ENCODE measurements around the gene PATJ. TPM values are rescaled to one million over a fixed set of nuclear protein-coding genes. Genes with fewer than 3 reads are reported as not detected.

Gene PATJ
- total RNA-seq, 1 experiment from 2014 or later: 57.9 TPM

DNA sequence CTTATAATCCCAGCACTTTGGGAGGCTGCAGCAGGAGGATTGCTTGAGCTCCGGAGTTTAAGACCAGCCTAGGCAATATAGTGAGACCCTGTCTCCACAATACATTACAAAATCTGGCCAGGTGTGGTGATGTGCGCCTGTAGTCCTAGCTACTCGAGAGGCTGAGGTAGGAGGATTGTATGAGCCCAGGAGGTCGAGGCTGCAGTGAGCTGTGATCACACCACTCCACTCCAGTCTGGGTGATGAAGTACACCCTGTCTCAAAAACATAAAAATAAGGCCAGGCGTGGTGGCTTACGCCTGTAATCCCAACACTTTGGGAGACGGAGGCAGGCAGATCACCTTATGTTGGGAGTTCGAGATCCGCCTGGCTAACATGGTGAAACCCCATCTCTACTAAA, 480.0 kb downstream of the PATJ start (continued):
- TF ChIP-seq GABPB1 (CRISPR knock-in tag; IDR thresholded peaks at IDR 0.05) (no peak), SMAD3 (CRISPR knock-in tag; IDR thresholded peaks at IDR 0.05; ENCODE audit: borderline replicate concordance) (no peak), MYBL2 (CRISPR knock-in tag; IDR thresholded peaks at IDR 0.05) (no peak), ZNF219 (CRISPR knock-in tag; IDR thresholded peaks at IDR 0.05; ENCODE audit: borderline replicate concordance) (no peak), GTF2I (CRISPR knock-in tag; conservative IDR thresholded peaks at IDR 0.05) (no peak), SP1 (CRISPR knock-in tag; conservative IDR thresholded peaks at IDR 0.05) (no peak), SMAD4 (CRISPR knock-in tag; IDR thresholded peaks at IDR 0.05) (no peak)

DNA sequence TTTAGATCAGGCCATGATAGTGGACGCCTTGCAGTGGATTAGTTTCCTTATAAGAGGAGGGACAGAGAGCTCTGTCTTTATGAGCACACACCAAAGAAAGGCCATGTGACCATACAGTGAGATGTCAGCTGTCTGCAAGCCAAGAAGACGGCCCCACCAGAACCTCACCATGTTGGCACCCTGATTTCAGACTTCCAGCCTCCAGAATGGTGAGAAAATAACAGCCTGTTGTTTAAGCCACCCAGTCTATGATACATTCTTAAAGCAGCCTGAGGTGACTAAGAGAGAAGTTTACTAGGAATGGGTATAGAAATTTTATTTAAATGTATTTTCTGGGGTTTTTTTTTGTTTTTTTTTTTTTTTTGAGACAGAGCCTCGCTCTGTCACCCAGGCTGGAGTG, 481.9 kb downstream of the PATJ start:
- TF ChIP-seq SOX15 (CRISPR knock-in tag; IDR thresholded peaks at IDR 0.05) (no peak), NFE2L1 (CRISPR knock-in tag; IDR thresholded peaks at IDR 0.05) (no peak), ZNF138 (CRISPR knock-in tag; conservative IDR thresholded peaks at IDR 0.05) (no peak), ZNF416 (CRISPR knock-in tag; IDR thresholded peaks at IDR 0.05) (no peak), RORB (CRISPR knock-in tag; IDR thresholded peaks at IDR 0.05) (no peak)
- TF ChIP-seq, protein P1, sequence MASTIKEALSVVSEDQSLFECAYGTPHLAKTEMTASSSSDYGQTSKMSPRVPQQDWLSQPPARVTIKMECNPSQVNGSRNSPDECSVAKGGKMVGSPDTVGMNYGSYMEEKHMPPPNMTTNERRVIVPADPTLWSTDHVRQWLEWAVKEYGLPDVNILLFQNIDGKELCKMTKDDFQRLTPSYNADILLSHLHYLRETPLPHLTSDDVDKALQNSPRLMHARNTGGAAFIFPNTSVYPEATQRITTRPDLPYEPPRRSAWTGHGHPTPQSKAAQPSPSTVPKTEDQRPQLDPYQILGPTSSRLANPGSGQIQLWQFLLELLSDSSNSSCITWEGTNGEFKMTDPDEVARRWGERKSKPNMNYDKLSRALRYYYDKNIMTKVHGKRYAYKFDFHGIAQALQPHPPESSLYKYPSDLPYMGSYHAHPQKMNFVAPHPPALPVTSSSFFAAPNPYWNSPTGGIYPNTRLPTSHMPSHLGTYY (CRISPR knock-in tag; IDR thresholded peaks at IDR 0.05): no peak
- TF ChIP-seq, protein P2, sequence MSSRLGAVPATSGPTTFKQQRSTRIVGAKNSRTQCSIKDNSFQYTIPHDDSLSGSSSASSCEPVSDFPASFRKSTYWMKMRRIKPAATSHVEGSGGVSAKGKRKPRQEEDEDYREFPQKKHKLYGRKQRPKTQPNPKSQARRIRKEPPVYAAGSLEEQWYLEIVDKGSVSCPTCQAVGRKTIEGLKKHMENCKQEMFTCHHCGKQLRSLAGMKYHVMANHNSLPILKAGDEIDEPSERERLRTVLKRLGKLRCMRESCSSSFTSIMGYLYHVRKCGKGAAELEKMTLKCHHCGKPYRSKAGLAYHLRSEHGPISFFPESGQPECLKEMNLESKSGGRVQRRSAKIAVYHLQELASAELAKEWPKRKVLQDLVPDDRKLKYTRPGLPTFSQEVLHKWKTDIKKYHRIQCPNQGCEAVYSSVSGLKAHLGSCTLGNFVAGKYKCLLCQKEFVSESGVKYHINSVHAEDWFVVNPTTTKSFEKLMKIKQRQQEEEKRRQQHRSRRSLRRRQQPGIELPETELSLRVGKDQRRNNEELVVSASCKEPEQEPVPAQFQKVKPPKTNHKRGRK (CRISPR knock-in tag; IDR thresholded peaks at IDR 0.05; ENCODE audit: borderline replicate concordance): no peak
- TF ChIP-seq, protein P3, sequence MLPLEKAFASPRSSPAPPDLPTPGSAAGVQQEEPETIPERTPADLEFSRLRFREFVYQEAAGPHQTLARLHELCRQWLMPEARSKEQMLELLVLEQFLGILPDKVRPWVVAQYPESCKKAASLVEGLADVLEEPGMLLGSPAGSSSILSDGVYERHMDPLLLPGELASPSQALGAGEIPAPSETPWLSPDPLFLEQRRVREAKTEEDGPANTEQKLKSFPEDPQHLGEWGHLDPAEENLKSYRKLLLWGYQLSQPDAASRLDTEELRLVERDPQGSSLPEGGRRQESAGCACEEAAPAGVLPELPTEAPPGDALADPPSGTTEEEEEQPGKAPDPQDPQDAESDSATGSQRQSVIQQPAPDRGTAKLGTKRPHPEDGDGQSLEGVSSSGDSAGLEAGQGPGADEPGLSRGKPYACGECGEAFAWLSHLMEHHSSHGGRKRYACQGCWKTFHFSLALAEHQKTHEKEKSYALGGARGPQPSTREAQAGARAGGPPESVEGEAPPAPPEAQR (CRISPR knock-in tag; IDR thresholded peaks at IDR 0.05): no peak
- DNase-seq (ENCODE audit: low spot score) (no peak), ATAC-seq (no peak)
- H3K36me3 Mint-ChIP-seq: peaks cover 44% of the 10 kb centered on the region
- no peaks in the 10 kb centered on the region for H3K9me3 Mint-ChIP-seq
- ChIA-PET POLR2A (interaction anchor here (0.7 kb wide), 1 partner anchor 56 kb away, joined by 5 read pairs; no protein-coding TSS in a partner anchor), CTCF (interaction anchor here (1.1 kb wide), 1 partner anchor 48 kb away, joined by 3 read pairs; no protein-coding TSS in a partner anchor)
- H3K4me1 Mint-ChIP-seq: peaks cover 19% of the 10 kb centered on the region
- no peak overlapping the region for H3K4me3 Mint-ChIP-seq
- H3K27me3 Mint-ChIP-seq (ENCODE audit: low read depth): no peaks in the 10 kb centered on the region
- H3K27ac Mint-ChIP-seq: no peak overlapping the region

DNA sequence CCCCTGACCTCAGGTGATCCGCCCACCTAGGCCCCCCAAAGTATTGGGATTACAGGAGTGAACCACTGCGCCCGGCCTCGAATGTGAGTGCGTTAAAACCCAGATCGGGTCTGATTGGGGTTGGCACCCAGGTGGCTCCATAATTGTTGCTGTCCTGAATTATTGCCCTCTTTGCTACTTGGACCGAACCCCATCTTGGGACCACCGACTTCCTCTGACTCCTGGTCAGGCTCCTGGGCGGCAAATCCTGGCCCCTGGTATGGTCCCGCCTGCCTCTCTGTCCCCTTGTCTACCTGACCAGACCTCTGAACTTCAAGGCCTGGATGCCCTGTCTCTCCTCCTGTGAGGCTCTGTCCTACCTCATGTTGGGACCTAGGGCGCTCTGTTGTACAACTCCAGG, 485.2 kb downstream of the PATJ start:
- ChIA-PET POLR2A (no interaction called here), CTCF (interaction anchor here (3.1 kb wide), 1 partner anchor 52 kb away, joined by 21 read pairs; no protein-coding TSS in a partner anchor)
- Mint-ChIP-seq H3K27me3 (ENCODE audit: low read depth) (no peaks in the 10 kb centered on the region), H3K4me1 (peaks cover 42% of the 10 kb centered on the region), H3K9me3 (no peaks in the 10 kb centered on the region), H3K36me3 (peaks cover 46% of the 10 kb centered on the region), H3K4me3 (no peak overlapping the region), H3K27ac (peak overlapping the region; percentile 92)
- ATAC-seq (no peak), DNase-seq (ENCODE audit: low spot score) (no peak)
- TF ChIP-seq RORB (CRISPR knock-in tag; IDR thresholded peaks at IDR 0.05) (no peak), KAT7 (CRISPR knock-in tag; IDR thresholded peaks at IDR 0.05; ENCODE audit: borderline replicate concordance) (no peak), MXD4 (CRISPR knock-in tag; IDR thresholded peaks at IDR 0.05; ENCODE audit: borderline replicate concordance) (no peak), NFYB (CRISPR knock-in tag; conservative IDR thresholded peaks at IDR 0.05; ENCODE audit: low read depth) (no peak), ESRRA (CRISPR knock-in tag; IDR thresholded peaks at IDR 0.05; ENCODE audit: borderline replicate concordance) (no peak), OVOL2 (CRISPR knock-in tag; IDR thresholded peaks at IDR 0.05; ENCODE audit: borderline replicate concordance) (no peak), EMX1 (CRISPR knock-in tag; IDR thresholded peaks at IDR 0.05) (no peak)
- TF ChIP-seq, protein P4, sequence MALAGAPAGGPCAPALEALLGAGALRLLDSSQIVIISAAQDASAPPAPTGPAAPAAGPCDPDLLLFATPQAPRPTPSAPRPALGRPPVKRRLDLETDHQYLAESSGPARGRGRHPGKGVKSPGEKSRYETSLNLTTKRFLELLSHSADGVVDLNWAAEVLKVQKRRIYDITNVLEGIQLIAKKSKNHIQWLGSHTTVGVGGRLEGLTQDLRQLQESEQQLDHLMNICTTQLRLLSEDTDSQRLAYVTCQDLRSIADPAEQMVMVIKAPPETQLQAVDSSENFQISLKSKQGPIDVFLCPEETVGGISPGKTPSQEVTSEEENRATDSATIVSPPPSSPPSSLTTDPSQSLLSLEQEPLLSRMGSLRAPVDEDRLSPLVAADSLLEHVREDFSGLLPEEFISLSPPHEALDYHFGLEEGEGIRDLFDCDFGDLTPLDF (CRISPR knock-in tag; IDR thresholded peaks at IDR 0.05): no peak
- TF ChIP-seq, protein P5, sequence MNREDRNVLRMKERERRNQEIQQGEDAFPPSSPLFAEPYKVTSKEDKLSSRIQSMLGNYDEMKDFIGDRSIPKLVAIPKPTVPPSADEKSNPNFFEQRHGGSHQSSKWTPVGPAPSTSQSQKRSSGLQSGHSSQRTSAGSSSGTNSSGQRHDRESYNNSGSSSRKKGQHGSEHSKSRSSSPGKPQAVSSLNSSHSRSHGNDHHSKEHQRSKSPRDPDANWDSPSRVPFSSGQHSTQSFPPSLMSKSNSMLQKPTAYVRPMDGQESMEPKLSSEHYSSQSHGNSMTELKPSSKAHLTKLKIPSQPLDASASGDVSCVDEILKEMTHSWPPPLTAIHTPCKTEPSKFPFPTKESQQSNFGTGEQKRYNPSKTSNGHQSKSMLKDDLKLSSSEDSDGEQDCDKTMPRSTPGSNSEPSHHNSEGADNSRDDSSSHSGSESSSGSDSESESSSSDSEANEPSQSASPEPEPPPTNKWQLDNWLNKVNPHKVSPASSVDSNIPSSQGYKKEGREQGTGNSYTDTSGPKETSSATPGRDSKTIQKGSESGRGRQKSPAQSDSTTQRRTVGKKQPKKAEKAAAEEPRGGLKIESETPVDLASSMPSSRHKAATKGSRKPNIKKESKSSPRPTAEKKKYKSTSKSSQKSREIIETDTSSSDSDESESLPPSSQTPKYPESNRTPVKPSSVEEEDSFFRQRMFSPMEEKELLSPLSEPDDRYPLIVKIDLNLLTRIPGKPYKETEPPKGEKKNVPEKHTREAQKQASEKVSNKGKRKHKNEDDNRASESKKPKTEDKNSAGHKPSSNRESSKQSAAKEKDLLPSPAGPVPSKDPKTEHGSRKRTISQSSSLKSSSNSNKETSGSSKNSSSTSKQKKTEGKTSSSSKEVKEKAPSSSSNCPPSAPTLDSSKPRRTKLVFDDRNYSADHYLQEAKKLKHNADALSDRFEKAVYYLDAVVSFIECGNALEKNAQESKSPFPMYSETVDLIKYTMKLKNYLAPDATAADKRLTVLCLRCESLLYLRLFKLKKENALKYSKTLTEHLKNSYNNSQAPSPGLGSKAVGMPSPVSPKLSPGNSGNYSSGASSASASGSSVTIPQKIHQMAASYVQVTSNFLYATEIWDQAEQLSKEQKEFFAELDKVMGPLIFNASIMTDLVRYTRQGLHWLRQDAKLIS (CRISPR knock-in tag; IDR thresholded peaks at IDR 0.05; ENCODE audit: borderline replicate concordance): no peak
- TF ChIP-seq, protein P6, sequence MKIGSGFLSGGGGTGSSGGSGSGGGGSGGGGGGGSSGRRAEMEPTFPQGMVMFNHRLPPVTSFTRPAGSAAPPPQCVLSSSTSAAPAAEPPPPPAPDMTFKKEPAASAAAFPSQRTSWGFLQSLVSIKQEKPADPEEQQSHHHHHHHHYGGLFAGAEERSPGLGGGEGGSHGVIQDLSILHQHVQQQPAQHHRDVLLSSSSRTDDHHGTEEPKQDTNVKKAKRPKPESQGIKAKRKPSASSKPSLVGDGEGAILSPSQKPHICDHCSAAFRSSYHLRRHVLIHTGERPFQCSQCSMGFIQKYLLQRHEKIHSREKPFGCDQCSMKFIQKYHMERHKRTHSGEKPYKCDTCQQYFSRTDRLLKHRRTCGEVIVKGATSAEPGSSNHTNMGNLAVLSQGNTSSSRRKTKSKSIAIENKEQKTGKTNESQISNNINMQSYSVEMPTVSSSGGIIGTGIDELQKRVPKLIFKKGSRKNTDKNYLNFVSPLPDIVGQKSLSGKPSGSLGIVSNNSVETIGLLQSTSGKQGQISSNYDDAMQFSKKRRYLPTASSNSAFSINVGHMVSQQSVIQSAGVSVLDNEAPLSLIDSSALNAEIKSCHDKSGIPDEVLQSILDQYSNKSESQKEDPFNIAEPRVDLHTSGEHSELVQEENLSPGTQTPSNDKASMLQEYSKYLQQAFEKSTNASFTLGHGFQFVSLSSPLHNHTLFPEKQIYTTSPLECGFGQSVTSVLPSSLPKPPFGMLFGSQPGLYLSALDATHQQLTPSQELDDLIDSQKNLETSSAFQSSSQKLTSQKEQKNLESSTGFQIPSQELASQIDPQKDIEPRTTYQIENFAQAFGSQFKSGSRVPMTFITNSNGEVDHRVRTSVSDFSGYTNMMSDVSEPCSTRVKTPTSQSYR (CRISPR knock-in tag; IDR thresholded peaks at IDR 0.05): no peak

Measured in WTC11 (cell line).